Esophagus muscularis mucosa (tissue), 4 donors: Measurements from ENCODE around the gene TENM3. TPM values are rescaled to one million over a fixed set of nuclear protein-coding genes. Genes with fewer than 3 reads are reported as not detected.

ENCODE experiments used
- DNase-seq: peaks from one replicate; pipeline ENCODE4 v3.0.0-alpha.2; 2017; ENCODE audit errors: extremely low spot score
- H3K27ac ChIP-seq, 4 donors: fragments of 200-600 bp; sonication (generic); replicated peaks in 1 of 4; 1 replicate in 3 of 4; 2 replicates in 1 of 4; pipeline ENCODE4 v1.5.1; 2016 to 2019; ENCODE audit warnings: mild to moderate bottlenecking in 1 of 4
- H3K27me3 ChIP-seq, 4 donors: fragments of 200-600 bp; sonication (generic); one replicate each; pipeline versions ENCODE4 v1.5.1 to v1.6.0; 2016 to 2019
- H3K36me3 ChIP-seq, 4 donors: fragments of 200-600 bp; sonication (generic); one replicate each; pipeline ENCODE4 v1.5.1; 2016 to 2019
- H3K4me1 ChIP-seq, 4 donors: fragments of 200-600 bp; sonication (generic); one replicate each; pipeline ENCODE4 v1.5.1; 2016 to 2019
- H3K4me3 ChIP-seq, 4 donors: fragments of 200-600 bp; sonication (generic); 1 replicate in 2 of 4; 2 replicates in 2 of 4; pipeline ENCODE4 v1.5.1; 2016 to 2019; ENCODE audit warnings: mild to moderate bottlenecking in 4 of 4, moderate library complexity in 1 of 4
- H3K9me3 ChIP-seq, 4 donors: fragments of 200-600 bp; sonication (generic); 1 replicate in 3 of 4; 2 replicates in 1 of 4; pipeline ENCODE4 v1.5.1; 2016 to 2019
- EP300 ChIP-seq: sonication (generic); formaldehyde crosslinking; IDR thresholded peaks from one replicate; pipeline ENCODE4 v1.6.1; 2017; ENCODE audit warnings: antibody characterized with exemption
- POLR2A ChIP-seq: fragments of 450-650 bp; IDR thresholded peaks from one replicate; pipeline ENCODE4 v1.6.1; 2017; ENCODE audit warnings: antibody characterized with exemption, moderate library complexity, mild to moderate bottlenecking, low read depth
- POLR2AphosphoS5 ChIP-seq, 2 donors: sonication (generic); formaldehyde crosslinking; IDR thresholded peaks; one replicate each; pipeline ENCODE4 v1.6.1; 2017; ENCODE audit warnings: antibody characterized with exemption in 2 of 2
- WGBS: methylation state at CpG from one replicate; pipeline ENCODE4 v1.1.5; 2018; 5-methylcytosine and 5-hydroxymethylcytosine counted together
- intact Hi-C: fragments of 100-400 bp; cut with DNase I; formaldehyde crosslinking; loops from one replicate; pipeline ENCODE4 v1.15.1; 2023
- total RNA-seq, 4 donors: library from RNA; depleted of rRNA; stranded (reverse); fragments of >200 nt; gene quantifications; one replicate each; pipeline versions ENCODE4 v1.1.0 to v1.2.1, GENCODE V29; 2016
- TF ChIP-seq, protein P1 (sequence below), 3 experiments: fragments of 200-600 bp in 2 of 3; fragments of 450-650 bp in 1 of 3; sonication (generic) in 2 of 3; IDR thresholded peaks; one replicate each; pipeline ENCODE4 v1.5.1; 2017 to 2019; ENCODE audit warnings: antibody characterized with exemption in 3 of 3, mild to moderate bottlenecking in 2 of 3, moderate library complexity in 1 of 3

TENM3 gene
- total RNA-seq, 4 donors from 2014 or later = 16.2 to 30.5 (median 28.3) TPM

DNA sequence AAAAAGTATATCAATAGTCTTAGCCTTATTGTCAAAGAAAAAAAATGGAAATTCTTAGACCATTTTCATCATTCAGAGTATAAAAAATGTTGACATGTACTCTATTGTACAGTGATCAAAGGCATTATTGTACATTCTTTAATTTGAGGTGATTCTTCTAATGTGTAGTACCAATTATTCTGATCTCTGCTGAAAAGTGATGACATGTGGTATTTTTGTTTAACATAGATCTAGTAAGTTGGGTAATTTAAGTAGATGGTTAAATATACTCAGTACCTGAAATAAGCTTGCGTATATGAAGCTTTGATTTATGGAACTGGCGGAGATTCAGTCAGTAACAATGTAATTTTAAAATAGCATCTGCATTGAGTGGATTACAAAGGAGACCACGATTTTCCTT is 5.1 kb downstream of the TENM3 start:
- Histone ChIP-seq H3K9me3 (no peaks in the 10 kb centered on the region), H3K4me3 (no peak overlapping the region), H3K36me3 (no peaks in the 10 kb centered on the region), H3K27ac (no peak overlapping the region), H3K4me1 (no peaks in the 10 kb centered on the region), H3K27me3 (no peaks in the 10 kb centered on the region)
- no peak for DNase-seq
- intact Hi-C loops = no loop called here
- TF ChIP-seq POLR2AphosphoS5 (IDR thresholded peaks at IDR 0.05) (no peak), EP300 (no peak), POLR2A (no peak)
- TF ChIP-seq, protein P1, sequence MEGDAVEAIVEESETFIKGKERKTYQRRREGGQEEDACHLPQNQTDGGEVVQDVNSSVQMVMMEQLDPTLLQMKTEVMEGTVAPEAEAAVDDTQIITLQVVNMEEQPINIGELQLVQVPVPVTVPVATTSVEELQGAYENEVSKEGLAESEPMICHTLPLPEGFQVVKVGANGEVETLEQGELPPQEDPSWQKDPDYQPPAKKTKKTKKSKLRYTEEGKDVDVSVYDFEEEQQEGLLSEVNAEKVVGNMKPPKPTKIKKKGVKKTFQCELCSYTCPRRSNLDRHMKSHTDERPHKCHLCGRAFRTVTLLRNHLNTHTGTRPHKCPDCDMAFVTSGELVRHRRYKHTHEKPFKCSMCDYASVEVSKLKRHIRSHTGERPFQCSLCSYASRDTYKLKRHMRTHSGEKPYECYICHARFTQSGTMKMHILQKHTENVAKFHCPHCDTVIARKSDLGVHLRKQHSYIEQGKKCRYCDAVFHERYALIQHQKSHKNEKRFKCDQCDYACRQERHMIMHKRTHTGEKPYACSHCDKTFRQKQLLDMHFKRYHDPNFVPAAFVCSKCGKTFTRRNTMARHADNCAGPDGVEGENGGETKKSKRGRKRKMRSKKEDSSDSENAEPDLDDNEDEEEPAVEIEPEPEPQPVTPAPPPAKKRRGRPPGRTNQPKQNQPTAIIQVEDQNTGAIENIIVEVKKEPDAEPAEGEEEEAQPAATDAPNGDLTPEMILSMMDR (IDR thresholded peaks at IDR 0.05) = no peak
- WGBS = 77% methylated on average over 3 of the region's 3 CpGs

DNA sequence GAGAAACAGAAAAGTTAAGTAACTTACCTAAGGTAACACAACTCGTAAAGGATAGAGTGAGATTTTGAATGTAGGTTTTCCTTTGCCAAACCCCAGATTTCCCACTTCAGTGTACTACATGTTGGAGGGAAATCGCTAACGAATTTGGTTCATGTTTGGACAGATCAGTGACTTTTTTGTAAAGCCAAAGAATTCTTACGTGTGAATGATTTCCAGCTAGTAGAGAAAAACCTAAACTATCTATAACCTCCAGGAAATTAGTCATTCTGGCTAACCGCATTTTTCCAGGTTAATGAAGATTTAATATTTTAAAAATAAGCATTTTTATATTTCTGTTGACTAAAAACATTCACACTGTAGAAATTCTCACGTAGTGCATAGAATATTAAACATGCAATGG is 7.2 kb downstream of the TENM3 start:
- Histone ChIP-seq H3K27ac (no peak overlapping the region), H3K4me3 (no peak overlapping the region), H3K36me3 (no peaks in the 10 kb centered on the region), H3K27me3 (no peaks in the 10 kb centered on the region), H3K9me3 (no peaks in the 10 kb centered on the region), H3K4me1 (no peaks in the 10 kb centered on the region)
- WGBS = 89% methylated on average over 6 of the region's 6 CpGs
- no peak for DNase-seq
- TF ChIP-seq, protein P1 (IDR thresholded peaks at IDR 0.05) = no peak
- TF ChIP-seq EP300 (no peak), POLR2AphosphoS5 (IDR thresholded peaks at IDR 0.05) (no peak), POLR2A (no peak)
- intact Hi-C loops = no loop called here

DNA sequence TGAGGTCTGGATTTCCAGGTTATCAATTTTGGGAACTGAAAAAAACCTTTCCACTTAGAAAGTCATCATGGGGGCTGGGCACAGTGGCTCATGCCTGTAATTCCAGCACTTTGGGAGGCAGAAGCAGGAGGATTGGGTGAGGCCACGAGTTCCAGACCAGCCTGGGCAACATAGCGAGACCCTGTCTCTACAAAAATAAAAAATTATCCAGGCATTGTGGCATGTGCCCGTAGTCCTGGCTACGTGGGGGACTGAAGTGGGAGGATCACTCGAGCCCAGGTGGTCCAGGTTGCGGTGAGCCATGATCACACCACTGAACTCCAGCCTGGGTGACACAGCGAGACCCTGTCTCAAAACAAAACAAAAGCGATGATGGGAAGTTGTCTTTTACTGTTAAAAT is 7.9 kb downstream of the TENM3 start:
- H3K9me3 ChIP-seq = no peaks in the 10 kb centered on the region
- H3K4me3 ChIP-seq = no peak overlapping the region
- no peak overlapping the region for H3K27ac ChIP-seq
- DNase-seq = no peak
- intact Hi-C loops = no loop called here
- WGBS = 95% methylated on average over 8 of the region's 8 CpGs
- no peaks in the 10 kb centered on the region for H3K4me1 ChIP-seq
- TF ChIP-seq EP300 (no peak), POLR2AphosphoS5 (IDR thresholded peaks at IDR 0.05) (no peak), POLR2A (no peak)
- TF ChIP-seq, protein P1 (IDR thresholded peaks at IDR 0.05) = no peak
- no peaks in the 10 kb centered on the region for H3K36me3 ChIP-seq
- H3K27me3 ChIP-seq = no peaks in the 10 kb centered on the region

DNA sequence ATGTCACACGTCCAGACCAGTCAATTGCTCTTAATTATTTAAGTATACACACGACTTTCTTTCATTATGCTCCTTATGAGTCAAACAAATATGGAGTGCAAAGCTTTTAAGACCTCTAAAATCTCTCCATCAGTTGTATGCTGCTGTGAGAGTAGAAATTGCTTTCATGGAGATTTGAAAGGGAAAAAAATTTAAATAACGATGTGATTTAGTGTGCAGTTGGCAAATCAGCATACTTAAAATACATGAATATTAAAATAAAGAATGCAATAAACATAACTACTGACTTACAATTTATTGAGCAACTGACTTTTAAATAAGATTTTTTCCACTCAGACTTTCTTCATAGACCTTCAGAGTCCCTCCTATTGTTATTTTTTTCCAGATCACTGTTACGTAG is 9.0 kb downstream of the TENM3 start:
- TF ChIP-seq, protein P1 (IDR thresholded peaks at IDR 0.05) = no peak
- no peak for TF ChIP-seq POLR2AphosphoS5 (IDR thresholded peaks at IDR 0.05)
- TF ChIP-seq POLR2A = no peak
- TF ChIP-seq EP300 = no peak
- DNase-seq = no peak
- no peak overlapping the region for H3K27ac ChIP-seq
- intact Hi-C loops = no loop called here
- H3K36me3 ChIP-seq = no peaks in the 10 kb centered on the region
- H3K4me3 ChIP-seq = no peak overlapping the region
- peaks cover 0 to 5% (median 0%) of the 10 kb centered on the region in 4 donors for H3K4me1 ChIP-seq
- H3K27me3 ChIP-seq = no peaks in the 10 kb centered on the region
- 85% methylated on average over 4 of the region's 4 CpGs for WGBS
- no peaks in the 10 kb centered on the region for H3K9me3 ChIP-seq
